Right lobe of liver (tissue), 4 donors: ENCODE results near the gene LRRC71.

ENCODE experiments used
- CTCF ChIP-seq, 4 donors: fragments of 200-600 bp in 3 of 4; fragments of 450-650 bp in 1 of 4; IDR thresholded peaks; one replicate each; pipeline versions ENCODE4 v1.5.1 to v1.8.0; 2016 to 2022; ENCODE audit warnings: antibody characterized with exemption in 4 of 4, mild to moderate bottlenecking in 2 of 4
- POLR2A ChIP-seq: fragments of 450-650 bp; IDR thresholded peaks from one replicate; pipeline ENCODE4 v1.6.1; 2017; ENCODE audit warnings: antibody characterized with exemption, mild to moderate bottlenecking
- donor health status: DM: no; HTN: no; CAD: no.
- donor health status: DM: no; HTN: no; CAD: no.
- donor health status: DM: no; HTN: yes; CAD: no.

- TF ChIP-seq POLR2A (no peak), CTCF (IDR thresholded peaks at IDR 0.05) (no peak)
Observed at GRCh38 chr1:156894711-156895454, 25.5 kb upstream of the LRRC71 start.
